ENCODE measurements around the gene CCT8.

The CCT8 gene

DNA sequence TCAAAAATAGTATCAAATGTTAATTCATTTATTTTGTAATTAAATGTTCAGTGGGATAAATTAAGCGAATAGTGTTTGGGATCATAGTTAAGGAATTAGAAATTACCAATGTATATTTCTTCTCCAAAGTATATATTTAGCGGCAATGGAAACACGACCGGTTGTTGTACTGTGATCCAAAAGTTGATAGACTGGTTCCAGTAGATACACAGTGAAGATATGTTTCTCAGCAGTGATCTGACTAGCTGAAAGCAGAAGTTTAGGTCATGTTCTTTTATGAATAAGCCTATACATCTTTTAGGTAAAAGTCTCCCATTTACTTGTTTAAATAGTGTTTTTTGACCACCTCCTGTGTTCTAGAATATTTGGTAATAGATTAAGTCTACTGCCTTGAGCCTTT is 40.1 kb downstream of the CCT8 start:
- H3K4me1 ChIP-seq (ENCODE audit: insufficient read depth, low read length, poor library complexity, severe bottlenecking): no peaks in the 10 kb centered on the region
- no peaks in the 10 kb centered on the region for H3K9me2 ChIP-seq (replicated peaks; ENCODE audit: low read depth, low read length)
- TF ChIP-seq CTCF (conservative IDR thresholded peaks at IDR 0.05; ENCODE audit: low read length) (no peak), EZH2phosphoT487 (IDR thresholded peaks at IDR 0.05; ENCODE audit: borderline replicate concordance) (no peak)
- no peaks in the 10 kb centered on the region for H3K27me3 ChIP-seq (ENCODE audit: insufficient read depth, low read length, poor library complexity, severe bottlenecking)
- H3K36me3 ChIP-seq (ENCODE audit: insufficient read depth, low read length): peaks cover 57% of the 10 kb centered on the region; the same call in 1 of the 2 replicates
- no peak overlapping the region for H3K4me3 ChIP-seq (ENCODE audit: low read length, poor library complexity, severe bottlenecking)
- H3K79me2 ChIP-seq (ENCODE audit: insufficient read depth, low read length): 0 out of 2 replicates have a peak, but pooled peaks cover 5% of the 10 kb centered on the region
- H2AFZ ChIP-seq (ENCODE audit: low read length): no peak overlapping the region
- H3K9ac ChIP-seq (ENCODE audit: low read depth, low read length, poor library complexity, severe bottlenecking): no peak overlapping the region
- no peaks in the 10 kb centered on the region for H3F3A ChIP-seq (ENCODE audit: low read depth)
- H3K4me2 ChIP-seq (ENCODE audit: low read depth, low read length, poor library complexity, severe bottlenecking): no peak overlapping the region
- no peaks in the 10 kb centered on the region for H3K9me3 ChIP-seq (ENCODE audit: insufficient read depth, low read depth, low read length)
- no peaks in the 10 kb centered on the region for H4K20me1 ChIP-seq (ENCODE audit: insufficient read depth, low read length, poor library complexity, severe bottlenecking)

- Histone ChIP-seq H3K79me2 (ENCODE audit: insufficient read depth, low read length) (peaks cover 22% of the 10 kb centered on the region), H3K4me1 (ENCODE audit: insufficient read depth, low read length, poor library complexity, severe bottlenecking) (peaks cover 7% of the 10 kb centered on the region), H3K9me2 (replicated peaks; ENCODE audit: low read depth, low read length) (no peaks in the 10 kb centered on the region), H3K4me2 (ENCODE audit: low read depth, low read length, poor library complexity, severe bottlenecking) (no peak overlapping the region), H3K36me3 (ENCODE audit: insufficient read depth, low read length) (peaks cover 33% of the 10 kb centered on the region; the same call in 1 of the 2 replicates), H4K20me1 (ENCODE audit: insufficient read depth, low read length, poor library complexity, severe bottlenecking) (no peaks in the 10 kb centered on the region), H3K9ac (ENCODE audit: low read depth, low read length, poor library complexity, severe bottlenecking) (no peak overlapping the region), H3K27me3 (ENCODE audit: insufficient read depth, low read length, poor library complexity, severe bottlenecking) (no peaks in the 10 kb centered on the region), H3K9me3 (ENCODE audit: insufficient read depth, low read depth, low read length) (no peaks in the 10 kb centered on the region), H3K4me3 (ENCODE audit: low read length, poor library complexity, severe bottlenecking) (no peak overlapping the region), H3F3A (ENCODE audit: low read depth) (no peaks in the 10 kb centered on the region), H2AFZ (ENCODE audit: low read length) (no peak overlapping the region)
- TF ChIP-seq CTCF (conservative IDR thresholded peaks at IDR 0.05; ENCODE audit: low read length) (no peak), EZH2phosphoT487 (IDR thresholded peaks at IDR 0.05; ENCODE audit: borderline replicate concordance) (no peak)
These were observed 42.5 kb downstream of the CCT8 start for GRCh38 chr21:29030909-29031308.

GRCh38 chr21:29029524-29029923 is 43.9 kb downstream of the CCT8 start:
- Histone ChIP-seq H3K9ac (ENCODE audit: low read depth, low read length, poor library complexity, severe bottlenecking) (no peak overlapping the region), H3K27me3 (ENCODE audit: insufficient read depth, low read length, poor library complexity, severe bottlenecking) (no peaks in the 10 kb centered on the region), H2AFZ (ENCODE audit: low read length) (no peak overlapping the region), H3K9me3 (ENCODE audit: insufficient read depth, low read depth, low read length) (no peaks in the 10 kb centered on the region), H4K20me1 (ENCODE audit: insufficient read depth, low read length, poor library complexity, severe bottlenecking) (no peaks in the 10 kb centered on the region), H3K9me2 (replicated peaks; ENCODE audit: low read depth, low read length) (no peaks in the 10 kb centered on the region), H3F3A (ENCODE audit: low read depth) (no peaks in the 10 kb centered on the region), H3K4me2 (ENCODE audit: low read depth, low read length, poor library complexity, severe bottlenecking) (no peak overlapping the region), H3K36me3 (ENCODE audit: insufficient read depth, low read length) (peaks cover 26% of the 10 kb centered on the region; the same call in 1 of the 2 replicates), H3K79me2 (ENCODE audit: insufficient read depth, low read length) (peaks cover 33% of the 10 kb centered on the region), H3K4me1 (ENCODE audit: insufficient read depth, low read length, poor library complexity, severe bottlenecking) (peaks cover 13% of the 10 kb centered on the region), H3K4me3 (ENCODE audit: low read length, poor library complexity, severe bottlenecking) (no peak overlapping the region)
- TF ChIP-seq CTCF (conservative IDR thresholded peaks at IDR 0.05; ENCODE audit: low read length) (no peak), EZH2phosphoT487 (IDR thresholded peaks at IDR 0.05; ENCODE audit: borderline replicate concordance) (no peak)

Measured in Loucy (cell line).